HG03103 (cell line): ENCODE data around the gene SRGAP2.
A peak's percentile ranks its signal among the peaks of the same experiment; 100 is the strongest.
"Not testable (repeated sequence)": the region's sequence is repeated elsewhere in the genome, so short reads cannot be mapped to it uniquely, and the experiment has no call there.

Source experiments
- ATAC-seq: cut with Tn5 transposase; IDR thresholded peaks from one replicate; pipeline ENCODE4 v1.9.1; 2021; ENCODE audit warnings: low read depth; ENCODE audit not compliant: unreplicated experiment

SRGAP2 gene

DNA sequence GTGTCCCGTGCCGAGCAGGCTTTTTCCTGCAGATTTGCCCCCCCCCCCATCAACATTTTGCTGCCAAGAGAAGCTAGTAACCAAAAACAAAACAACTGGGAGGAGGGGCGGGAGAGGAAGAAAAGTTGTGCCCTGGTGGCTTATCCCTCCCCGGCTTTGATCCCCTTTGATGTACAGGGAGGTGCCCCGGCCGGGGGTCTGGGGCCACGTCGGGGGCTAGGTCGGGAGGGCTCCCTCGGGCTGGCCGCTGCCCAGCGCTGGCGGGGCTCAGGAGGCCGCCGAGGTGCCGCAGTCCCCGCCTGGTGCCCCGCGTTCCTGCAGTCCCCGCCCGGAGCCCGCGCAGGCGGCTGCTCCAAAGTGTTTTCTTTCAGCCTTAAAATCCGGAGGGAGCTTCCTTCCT is 1.5 kb downstream of the SRGAP2 start:
- ATAC-seq = not testable (repeated sequence)

DNA sequence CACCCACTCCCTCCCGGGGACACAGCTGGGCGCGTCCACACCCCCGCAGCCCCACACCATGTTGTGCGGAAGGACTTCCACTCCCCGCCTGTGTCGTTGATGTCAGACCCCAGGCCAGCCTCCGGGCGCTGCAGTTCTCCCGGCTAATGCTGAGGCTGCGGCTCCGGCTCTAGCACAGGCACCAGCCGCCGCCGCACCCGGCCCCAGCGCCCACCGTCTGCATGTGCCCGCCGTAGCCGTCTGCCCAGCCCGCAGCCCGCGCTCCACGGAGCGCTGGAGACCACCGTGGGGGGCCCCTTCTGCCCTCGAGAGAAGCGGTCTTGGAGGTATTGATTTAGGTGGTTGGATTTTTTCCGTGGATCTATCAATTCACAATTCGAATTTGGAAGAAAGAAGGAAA is 2.2 kb downstream of the SRGAP2 start:
- not testable (repeated sequence) for ATAC-seq

DNA sequence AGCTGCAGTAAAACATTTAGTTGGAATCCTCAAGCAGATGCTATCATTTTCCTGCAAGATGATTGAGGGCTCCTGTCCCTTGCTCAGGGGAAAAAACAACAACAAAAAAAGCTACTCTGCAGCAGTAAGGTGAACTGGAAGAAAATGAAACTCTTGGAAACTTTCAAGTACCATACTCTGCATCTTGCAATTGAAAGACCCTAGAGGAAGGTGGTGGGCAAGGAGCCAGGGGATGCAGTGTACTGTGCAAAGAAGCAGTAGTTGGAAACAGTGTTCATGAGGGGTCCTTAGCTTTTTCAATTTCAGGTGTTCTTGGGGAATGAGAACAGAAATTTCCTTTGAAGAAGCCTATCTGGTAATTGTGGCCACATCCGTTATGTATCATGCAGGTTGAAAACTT is 7.5 kb downstream of the SRGAP2 start:
- ATAC-seq = not testable (repeated sequence)

DNA sequence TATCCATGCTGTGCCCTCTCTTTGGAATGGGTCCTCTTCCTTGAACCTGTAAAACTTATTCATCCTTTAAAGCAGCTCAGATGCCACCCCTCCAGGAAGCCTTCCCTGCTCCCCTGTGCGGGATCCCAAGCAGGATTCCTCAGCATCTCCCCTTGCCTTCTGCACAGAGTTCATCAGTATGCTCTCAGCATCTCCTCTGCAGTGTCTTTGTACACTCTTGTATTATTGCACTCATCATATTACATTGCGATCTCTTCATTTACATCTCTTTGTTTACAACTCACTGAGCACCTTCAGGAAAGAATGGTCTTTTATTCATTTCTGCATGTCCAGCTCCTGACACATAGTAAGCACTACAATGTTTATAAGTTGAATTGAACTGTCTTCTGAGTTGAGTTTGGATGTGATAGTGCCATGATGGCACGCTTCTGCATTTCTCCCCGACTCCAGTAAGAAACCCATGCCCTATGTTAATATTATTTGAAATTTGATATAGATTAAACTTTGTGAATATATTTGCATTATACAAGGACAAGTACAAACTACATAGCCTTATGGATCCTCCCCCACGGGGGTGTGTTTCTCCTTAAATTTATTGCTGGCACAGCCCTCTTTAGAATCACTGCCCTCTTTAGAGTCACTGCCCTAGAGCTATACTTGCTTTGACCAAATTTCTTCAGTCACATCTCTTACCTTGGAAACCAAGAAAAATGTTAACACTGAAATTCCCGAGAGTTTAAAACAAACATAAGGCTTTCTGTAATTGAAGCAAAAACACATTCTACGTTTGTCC is 12.5 kb downstream of the SRGAP2 start:
- ATAC-seq = not testable (repeated sequence)

DNA sequence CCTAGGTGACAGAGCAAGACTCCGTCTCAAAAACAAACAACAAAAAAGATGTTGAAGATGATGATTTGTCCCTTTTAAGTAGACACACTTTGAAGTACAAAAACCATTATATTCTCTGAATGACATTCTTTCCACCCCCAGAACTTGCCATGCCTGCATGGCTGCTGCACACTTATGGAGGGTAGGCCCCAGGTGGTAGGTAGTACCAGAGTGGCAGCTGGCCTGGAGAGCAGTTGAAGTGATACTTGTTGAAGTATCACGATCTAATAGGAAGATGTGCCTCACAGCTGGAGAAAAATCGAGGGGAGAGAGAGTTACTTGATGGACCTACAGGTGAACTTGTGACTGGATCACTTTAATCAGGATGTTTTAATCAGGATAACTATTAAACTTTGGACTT is 14.9 kb downstream of the SRGAP2 start:
- not testable (repeated sequence) for ATAC-seq

DNA sequence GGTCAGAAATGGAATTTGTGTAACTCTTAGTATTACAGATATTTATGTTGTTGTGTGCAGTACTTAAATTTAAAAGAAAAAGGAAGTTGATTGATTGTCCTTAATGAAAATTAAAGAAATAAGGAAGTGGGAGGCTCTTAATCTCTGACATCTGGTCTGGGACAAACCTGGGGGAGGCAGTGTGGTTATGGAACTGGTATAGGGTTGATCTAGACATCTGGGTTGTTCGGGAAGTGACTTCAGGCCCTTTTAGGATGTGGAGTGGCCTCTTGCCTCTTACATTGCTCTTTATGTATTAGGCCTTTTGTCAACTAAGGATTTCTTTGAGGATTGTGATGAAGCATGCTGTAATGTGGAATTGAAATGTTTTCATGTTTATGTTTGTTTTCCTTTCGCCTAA is 15.4 kb downstream of the SRGAP2 start:
- ATAC-seq = not testable (repeated sequence)

DNA sequence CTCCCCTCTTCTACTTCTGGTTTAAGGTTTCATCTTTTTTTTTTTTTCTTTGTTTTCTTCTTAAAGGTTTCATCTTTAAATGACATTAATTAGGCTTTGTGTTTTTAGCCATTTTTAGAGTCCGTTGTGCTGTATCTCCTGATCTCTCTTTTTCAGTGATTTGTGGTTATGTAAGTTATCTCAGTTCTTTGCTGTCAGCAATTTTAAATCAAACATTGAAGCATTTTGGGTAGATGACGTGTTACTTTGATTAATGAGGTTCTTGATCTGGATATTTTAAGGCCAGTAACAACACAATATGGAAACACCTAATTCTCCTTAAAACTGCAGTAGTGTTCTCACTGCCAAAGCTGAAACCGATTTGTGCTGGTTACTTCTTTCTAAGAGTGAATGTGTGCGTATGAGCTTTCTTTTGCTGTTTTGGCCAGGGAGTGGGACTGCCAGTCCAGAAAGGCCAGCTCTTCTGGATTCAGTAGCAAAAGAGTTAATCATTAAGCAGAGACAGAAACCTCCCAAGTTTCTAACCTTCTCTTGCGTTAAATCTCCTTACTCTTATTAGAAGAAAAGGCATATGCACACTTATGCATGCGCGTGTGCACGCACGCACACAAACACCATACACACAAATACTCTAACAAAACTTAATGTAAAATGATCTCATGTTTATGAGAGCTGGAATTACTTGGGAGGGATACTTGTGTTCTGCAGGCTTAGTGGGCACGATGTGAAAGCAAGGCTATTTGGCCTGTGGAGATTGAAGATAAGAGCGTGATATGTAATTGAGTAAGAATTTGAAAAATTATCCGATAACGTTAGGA is 16.4 kb downstream of the SRGAP2 start:
- ATAC-seq = not testable (repeated sequence)

DNA sequence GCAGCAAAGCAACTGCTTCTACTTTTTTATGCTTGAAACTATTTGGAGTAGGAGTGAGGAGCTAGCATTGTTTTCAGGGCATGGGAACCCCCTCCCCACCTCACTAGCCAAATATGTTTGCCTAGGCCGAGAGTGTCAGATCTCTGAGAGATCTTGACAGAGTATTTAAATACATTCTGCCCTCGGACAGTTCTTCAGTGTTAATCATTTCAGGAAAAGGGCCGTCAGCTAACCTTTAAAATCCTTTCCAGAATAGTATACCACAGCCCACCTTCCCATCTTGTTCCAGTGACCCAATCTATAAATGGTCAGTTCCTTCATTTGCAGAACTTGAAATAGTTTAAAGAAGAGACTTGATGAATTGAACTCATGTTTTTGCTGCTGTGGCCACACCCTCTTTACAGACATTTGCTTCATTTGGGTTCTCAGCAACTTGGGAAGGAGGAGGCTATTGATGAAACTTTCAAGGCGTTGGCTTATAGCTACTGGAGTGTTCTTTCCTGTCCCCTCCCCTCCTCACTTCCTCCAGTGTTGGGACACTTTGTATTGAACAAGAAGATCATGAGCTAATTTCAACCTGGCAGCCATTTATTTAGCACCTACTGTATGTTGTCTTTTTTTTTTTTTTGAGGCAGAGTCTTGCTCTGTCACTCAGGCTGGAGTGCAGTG is 17.1 kb downstream of the SRGAP2 start:
- ATAC-seq = not testable (repeated sequence)

DNA sequence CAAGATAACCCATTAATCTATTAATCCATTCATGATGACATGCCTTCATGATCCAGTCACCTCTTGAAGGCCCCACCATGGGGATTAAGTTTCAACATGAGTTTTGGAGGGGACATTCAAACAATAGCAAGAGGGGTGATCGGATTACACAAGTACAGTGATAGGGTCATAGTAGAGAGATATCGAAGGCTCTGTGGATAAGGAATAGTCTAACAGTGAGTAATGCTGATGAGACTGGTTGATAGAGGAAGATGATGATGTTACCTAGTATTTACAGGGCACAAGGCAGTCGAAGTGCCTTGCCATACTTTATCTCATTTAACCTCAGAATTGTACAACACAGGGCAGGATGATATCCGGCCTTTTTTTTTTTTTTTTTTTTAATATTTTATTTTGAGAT is 18.2 kb downstream of the SRGAP2 start:
- not testable (repeated sequence) for ATAC-seq

DNA sequence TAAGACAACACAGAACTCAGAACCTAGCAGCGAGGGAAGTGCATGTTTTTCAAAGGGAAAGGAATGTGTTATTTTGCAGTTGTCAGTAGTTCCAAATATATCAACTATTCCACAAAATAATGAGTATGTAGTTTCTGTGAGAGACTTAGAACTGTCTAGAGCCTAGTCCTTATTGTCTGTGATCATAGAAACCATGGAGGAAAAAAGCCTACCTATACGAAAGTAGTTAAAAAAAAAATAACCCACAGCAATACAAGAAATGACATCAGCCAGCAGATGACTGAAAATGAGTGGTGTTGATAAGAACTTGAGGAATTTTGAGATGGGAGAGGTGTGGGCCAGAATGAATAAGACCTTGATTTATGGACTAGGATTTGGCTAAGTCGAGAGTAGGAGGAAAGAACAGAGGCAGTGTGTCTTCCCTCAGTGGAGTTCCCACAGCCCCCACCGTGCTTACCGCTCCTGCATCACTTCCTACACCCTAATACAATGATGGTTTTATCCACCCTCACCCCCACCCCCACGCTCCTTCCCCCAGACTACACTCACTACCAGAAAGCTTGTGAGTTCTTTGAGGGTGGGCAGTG is 20.9 kb downstream of the SRGAP2 start:
- ATAC-seq = not testable (repeated sequence)

DNA sequence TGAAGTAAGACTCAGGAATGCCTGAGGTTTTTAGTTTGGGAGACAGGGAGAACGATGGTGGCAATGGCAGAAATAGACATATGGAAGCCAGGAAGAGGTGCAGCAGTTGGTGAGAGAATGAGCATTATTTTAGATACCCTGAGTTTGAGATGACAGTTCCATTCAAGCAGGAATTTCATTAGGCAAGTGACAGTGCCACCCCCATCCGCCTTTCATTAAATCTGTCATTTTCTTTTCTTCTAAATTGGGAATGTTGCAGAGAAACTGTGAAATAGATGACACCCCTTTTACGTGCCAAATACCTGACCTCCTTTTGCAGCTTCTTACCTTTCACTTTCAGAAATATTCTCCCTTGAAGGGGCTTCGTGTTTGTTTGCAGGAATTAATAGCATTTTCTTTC is 22.0 kb downstream of the SRGAP2 start:
- not testable (repeated sequence) for ATAC-seq

DNA sequence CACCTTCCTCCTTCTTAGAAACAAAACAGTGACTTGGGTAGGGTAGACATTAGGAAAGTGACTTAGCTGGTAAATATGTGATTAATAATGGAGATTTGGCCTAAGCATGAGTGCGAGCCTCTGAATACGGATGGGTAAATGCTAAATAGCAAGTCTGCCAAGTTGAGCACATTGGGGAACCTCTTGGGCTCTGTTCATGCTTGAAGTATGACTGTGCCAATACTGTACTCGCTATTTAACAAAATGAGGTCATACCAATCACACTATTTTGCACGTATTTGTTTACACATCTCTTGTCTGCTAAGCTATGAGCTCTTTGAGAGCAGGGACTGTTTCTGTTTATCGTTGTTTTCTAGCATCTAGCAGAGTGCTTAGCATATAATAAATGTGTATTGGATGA is 23.5 kb downstream of the SRGAP2 start:
- not testable (repeated sequence) for ATAC-seq

DNA sequence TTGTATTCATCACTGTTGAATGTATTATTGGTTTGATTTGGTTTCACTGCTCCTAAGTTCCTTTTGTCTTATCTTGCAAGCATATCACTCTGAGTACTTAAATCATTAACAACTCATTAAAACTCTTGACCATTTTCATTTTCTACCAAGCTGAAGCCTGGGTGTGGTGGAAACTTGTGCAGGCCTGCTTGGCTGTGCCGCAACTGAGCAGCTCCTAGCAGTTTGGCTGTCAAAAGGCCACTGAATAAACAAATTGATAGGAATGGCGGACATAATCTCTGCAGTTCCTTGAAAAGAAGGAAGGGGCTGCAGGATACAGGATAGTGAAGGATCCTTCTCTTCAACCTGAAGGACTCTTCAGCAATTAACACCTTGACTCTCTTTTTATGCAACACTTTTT is 25.9 kb downstream of the SRGAP2 start:
- not testable (repeated sequence) for ATAC-seq

DNA sequence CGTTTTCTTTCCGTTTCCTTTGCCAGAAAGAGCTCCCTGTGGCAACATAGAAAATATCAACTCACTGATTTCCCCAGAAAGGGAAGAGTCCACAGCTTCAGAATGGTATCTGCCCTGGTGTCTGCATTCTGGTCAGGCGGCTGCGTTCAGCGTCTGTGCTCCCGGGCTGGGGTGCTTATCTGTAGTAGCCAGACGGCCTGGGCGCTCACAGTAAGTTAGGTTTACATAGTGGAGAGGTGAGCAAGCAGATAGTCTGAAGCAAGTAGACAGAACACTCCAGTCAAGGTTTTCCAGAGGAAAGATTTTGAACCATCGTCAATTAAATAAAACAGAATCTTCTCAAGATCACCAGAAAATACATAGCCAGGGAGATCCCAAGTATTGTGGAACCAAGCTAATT is 28.6 kb downstream of the SRGAP2 start:
- ATAC-seq = not testable (repeated sequence)

DNA sequence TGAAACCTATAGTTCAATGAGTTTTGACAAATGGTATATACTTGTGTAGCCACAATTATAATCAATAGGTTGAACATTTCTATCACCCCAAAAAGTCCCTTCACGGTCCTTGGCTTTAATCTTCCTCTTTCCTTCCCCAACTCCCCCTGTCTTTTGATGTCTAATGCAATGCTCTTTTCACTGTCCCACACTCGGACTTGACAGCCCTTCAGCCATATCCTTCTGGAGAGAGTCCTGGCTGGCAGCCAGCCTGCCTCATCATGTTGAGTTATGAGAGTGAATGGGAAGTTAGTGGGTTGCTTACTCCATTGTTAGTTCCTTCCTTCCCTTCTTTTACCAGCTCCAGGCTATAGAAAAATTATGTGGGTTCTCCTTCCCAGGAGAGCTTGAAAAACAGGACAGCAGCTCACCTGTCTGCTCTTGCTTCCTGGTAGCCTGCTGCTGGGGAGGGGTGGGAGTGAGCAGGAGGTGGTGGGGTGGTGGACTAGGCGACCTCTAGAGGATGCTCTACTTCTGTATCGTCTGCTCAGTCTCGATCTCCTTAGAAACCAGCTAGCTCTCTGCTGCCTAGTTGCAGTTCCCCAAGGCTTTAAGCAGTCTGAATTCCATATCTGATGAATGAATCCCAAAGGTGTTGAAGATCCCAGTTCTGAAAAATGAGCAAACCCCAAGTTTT is 29.8 kb downstream of the SRGAP2 start:
- not testable (repeated sequence) for ATAC-seq

DNA sequence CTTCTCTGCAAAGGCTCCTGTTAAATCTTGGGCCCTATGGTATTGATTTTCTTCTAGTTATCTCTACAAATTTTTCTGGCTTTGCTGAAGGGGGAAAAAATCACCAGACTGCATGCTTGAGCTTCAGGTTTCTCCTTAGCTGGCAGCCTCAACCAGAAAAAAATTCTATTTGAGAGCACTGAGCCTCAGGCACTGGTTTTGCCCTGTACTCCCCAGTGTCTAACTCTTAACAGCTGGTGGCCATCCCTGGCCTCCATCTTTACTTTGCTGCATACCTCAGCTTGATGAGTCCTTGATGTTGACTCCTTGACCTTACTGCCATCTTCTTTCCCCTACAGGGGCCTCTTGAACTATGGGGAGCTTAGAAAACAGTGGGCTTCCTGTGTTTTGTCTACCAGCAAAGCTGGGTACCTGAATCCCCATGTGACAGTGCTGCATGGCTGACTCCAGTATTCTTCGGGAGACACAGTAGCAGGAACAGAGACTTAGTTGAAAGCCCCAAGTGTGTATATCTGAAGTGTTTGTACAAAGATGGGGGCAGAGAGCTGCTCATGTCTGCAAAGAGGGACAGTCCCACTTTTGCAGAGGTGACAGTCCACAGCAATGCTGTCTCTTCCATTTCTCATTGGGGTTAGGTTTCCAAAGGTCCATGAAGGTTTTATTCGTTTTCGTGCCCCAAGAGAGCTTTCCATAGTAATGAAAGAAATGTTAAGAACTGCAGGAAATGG is 31.0 kb downstream of the SRGAP2 start:
- ATAC-seq = not testable (repeated sequence)

DNA sequence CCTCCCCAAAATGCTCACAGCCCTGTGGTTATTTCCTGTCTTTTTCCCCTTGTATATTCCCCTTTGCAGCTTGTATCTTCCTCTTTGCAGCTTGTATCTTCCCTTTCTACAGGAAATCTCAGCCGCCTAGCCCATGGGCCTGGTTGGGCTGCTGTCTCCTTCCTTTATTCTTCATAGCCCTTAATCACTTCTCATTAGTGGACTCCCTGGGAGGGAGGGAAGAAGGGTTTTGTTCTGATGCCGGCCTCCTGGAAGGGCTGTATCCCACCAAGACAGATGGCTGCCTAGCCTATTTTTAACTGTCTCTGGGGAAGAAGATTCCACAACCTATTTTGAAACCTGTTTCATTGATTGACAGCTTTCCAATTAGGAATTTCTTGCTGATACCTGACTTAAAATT is 31.8 kb downstream of the SRGAP2 start:
- not testable (repeated sequence) for ATAC-seq

DNA sequence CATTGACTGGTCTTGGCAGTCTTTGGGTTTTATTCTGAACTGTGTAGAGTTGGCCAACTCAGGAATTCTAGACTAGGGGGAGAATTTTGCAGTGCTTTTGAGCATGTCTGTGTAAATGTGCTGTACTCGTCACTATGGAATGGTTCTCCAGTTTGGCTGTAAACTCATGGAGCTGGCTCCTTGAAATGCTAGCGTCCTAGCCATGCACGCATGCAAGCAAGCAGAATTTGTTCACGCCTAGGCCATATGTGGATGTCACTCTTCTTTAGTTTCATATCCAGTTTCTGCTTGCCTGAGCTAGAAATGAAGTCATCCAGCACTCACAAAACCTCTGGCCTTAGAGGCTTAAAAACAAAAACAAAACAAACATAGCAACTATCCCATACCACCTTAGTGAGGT is 36.9 kb downstream of the SRGAP2 start:
- ATAC-seq = not testable (repeated sequence)

DNA sequence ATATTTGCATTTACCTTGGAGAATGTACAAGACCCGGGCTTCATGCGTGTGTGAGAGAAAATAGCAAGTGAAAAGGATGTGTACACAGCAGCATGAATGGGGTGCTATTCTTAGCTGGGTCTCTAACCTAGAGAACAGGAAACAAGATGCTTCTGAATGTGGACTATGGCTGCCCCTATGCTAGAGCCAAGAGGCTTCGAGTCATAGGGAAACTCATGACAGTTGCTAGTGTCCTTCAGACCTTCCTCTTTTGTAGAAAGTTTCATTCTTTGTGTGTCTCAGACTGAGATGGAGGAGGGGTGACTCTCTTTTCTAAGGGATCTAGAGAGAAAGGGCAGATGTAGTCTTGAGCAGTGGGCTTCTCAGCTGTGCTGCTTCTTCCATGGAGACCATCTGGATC is 40.0 kb downstream of the SRGAP2 start:
- peak; percentile 98 for ATAC-seq
